Hepatocyte (in vitro differentiated cells): ENCODE results near the gene TOMM22. TPM values are rescaled to one million over a fixed set of nuclear protein-coding genes. Genes with fewer than 3 reads are reported as not detected.
A peak's percentile ranks its signal among the peaks of the same experiment; 100 is the strongest.

Source experiments
- DNase-seq: peaks from one replicate; pipeline ENCODE4 v3.0.0-alpha.2; 2016; ENCODE audit warnings: low spot score
- H2AFZ ChIP-seq: fragments of 200-600 bp; sonication (generic); 2 replicates; pipeline ENCODE4 v1.6.0; 2016; ENCODE audit warnings: antibody characterized with exemption, mild to moderate bottlenecking
- H3K27ac ChIP-seq: fragments of 200-600 bp; sonication (generic); 2 replicates; pipeline ENCODE4 v1.5.1; 2016; ENCODE audit warnings: mild to moderate bottlenecking
- H3K27me3 ChIP-seq: fragments of 200-600 bp; sonication (generic); 2 replicates; pipeline ENCODE4 v1.6.1; 2016
- H3K36me3 ChIP-seq: fragments of 200-600 bp; sonication (generic); replicated peaks from 2 replicates; pipeline ENCODE4 v1.5.1; 2016; ENCODE audit warnings: low read depth; ENCODE audit not compliant: insufficient read depth
- H3K4me1 ChIP-seq: fragments of 200-600 bp; sonication (generic); 2 replicates; pipeline ENCODE4 v1.5.1; 2016; ENCODE audit warnings: mild to moderate bottlenecking, moderate library complexity; ENCODE audit not compliant: insufficient read depth
- H3K4me2 ChIP-seq: fragments of 200-600 bp; sonication (generic); 2 replicates; pipeline ENCODE4 v1.6.0; 2016
- H3K4me3 ChIP-seq: fragments of 200-600 bp; sonication (generic); 2 replicates; pipeline ENCODE4 v1.5.1; 2016; ENCODE audit warnings: mild to moderate bottlenecking
- H3K79me2 ChIP-seq: fragments of 200-600 bp; sonication (generic); 2 replicates; pipeline ENCODE4 v1.6.0; 2017; ENCODE audit warnings: mild to moderate bottlenecking
- H3K9me2 ChIP-seq: fragments of 200-600 bp; sonication (generic); replicated peaks from 2 replicates; pipeline ENCODE4 v1.6.0; 2017; ENCODE audit warnings: mild to moderate bottlenecking; ENCODE audit not compliant: insufficient read depth
- H3K9me3 ChIP-seq: fragments of 200-600 bp; sonication (generic); 2 replicates; pipeline ENCODE4 v1.5.1; 2016; ENCODE audit warnings: low read depth, mild to moderate bottlenecking
- H4K20me1 ChIP-seq: fragments of 200-600 bp; sonication (generic); 2 replicates; pipeline ENCODE4 v1.6.0; 2016; ENCODE audit warnings: mild to moderate bottlenecking; ENCODE audit not compliant: insufficient read depth, poor library complexity, severe bottlenecking
- EZH2 ChIP-seq: fragments of 200-600 bp; sonication (generic); IDR thresholded peaks from 2 replicates; pipeline ENCODE4 v1.6.1; 2016; ENCODE audit warnings: antibody characterized with exemption, mild to moderate bottlenecking, borderline replicate concordance
- EZH2phosphoT487 ChIP-seq: fragments of 200-600 bp; sonication (generic); IDR thresholded peaks from one replicate; pipeline ENCODE4 v1.6.1; 2018; ENCODE audit warnings: antibody characterized with exemption, mild to moderate bottlenecking, low read depth, moderate library complexity; ENCODE audit not compliant: unreplicated experiment, severe bottlenecking
- WGBS: methylation state at CpG from one replicate; pipeline ENCODE4 v1.1.6; 2016; ENCODE audit warnings: low lambda C conversion rate; ENCODE audit errors: missing lambda C conversion rate; 5-methylcytosine and 5-hydroxymethylcytosine counted together
- polyA plus RNA-seq: library from polyadenylated mRNA; unstranded; fragments of >200 nt; fragmentation: Nextera tagmentation; extraction: Ambion mirVana; gene quantifications from 2 replicates; pipeline ENCODE4 v1.2.1, GENCODE V29; 2016
- total RNA-seq: library from RNA; depleted of rRNA; stranded (reverse); fragments of >200 nt; gene quantifications from 2 replicates; pipeline ENCODE4 v1.2.3, GENCODE V29; 2014
- TF ChIP-seq, protein P1 (sequence below): fragments of 200-600 bp; sonication (generic); IDR thresholded peaks from 2 replicates; pipeline ENCODE4 v1.5.1; 2016; ENCODE audit warnings: antibody characterized with exemption, mild to moderate bottlenecking; ENCODE audit not compliant: poor library complexity

The TOMM22 gene
- total and polyA plus RNA-seq, 2 experiments from 2014 or later = 57.7 to 80.3 TPM

DNA sequence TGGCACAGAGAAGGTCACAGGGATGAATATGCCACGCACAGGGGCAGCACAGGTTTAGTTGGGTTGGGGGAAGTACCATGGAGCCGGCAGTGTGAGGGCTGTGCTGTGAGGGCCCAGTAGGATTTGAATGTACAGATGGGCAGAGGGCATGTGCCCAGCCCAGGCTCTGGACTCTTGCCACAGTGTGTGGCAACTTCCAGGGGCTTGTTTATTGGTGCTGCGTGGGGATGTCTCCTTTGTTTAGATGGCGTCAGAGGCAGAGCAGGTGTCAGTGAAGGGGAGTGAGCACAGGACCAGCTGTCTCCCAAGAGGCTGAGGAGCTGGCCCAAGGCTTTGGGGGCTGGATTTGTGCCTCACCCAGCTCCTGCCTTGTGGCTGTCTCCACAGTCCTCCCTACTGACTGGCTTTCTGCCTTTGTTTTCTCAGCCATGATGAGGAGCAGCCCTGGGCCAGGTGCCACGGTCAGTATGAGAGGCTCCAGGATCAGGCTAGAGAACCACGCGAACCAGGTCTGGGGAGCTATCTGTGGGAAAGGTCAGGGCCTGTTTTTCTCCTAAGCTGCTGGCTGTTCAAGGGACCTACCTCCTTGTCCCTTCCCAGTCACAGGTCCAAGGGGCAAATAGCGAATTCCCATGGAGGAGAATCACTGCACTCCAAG, 52.1 kb downstream of the TOMM22 start:
- Histone ChIP-seq H3K27me3 (no peaks in the 10 kb centered on the region), H3K9me3 (no peaks in the 10 kb centered on the region), H3K9me2 (no peaks in the 10 kb centered on the region), H3K4me3 (no peak overlapping the region), H3K4me1 (no peaks in the 10 kb centered on the region), H2AFZ (no peak overlapping the region), H3K27ac (peak overlapping the region; percentile 81), H3K79me2 (no peaks in the 10 kb centered on the region), H3K36me3 (no peaks in the 10 kb centered on the region), H4K20me1 (no peaks in the 10 kb centered on the region), H3K4me2 (no peak overlapping the region)
- TF ChIP-seq EZH2phosphoT487 (no peak), EZH2 (no peak)
- TF ChIP-seq, protein P1, sequence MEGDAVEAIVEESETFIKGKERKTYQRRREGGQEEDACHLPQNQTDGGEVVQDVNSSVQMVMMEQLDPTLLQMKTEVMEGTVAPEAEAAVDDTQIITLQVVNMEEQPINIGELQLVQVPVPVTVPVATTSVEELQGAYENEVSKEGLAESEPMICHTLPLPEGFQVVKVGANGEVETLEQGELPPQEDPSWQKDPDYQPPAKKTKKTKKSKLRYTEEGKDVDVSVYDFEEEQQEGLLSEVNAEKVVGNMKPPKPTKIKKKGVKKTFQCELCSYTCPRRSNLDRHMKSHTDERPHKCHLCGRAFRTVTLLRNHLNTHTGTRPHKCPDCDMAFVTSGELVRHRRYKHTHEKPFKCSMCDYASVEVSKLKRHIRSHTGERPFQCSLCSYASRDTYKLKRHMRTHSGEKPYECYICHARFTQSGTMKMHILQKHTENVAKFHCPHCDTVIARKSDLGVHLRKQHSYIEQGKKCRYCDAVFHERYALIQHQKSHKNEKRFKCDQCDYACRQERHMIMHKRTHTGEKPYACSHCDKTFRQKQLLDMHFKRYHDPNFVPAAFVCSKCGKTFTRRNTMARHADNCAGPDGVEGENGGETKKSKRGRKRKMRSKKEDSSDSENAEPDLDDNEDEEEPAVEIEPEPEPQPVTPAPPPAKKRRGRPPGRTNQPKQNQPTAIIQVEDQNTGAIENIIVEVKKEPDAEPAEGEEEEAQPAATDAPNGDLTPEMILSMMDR = no peak
- WGBS = 82% methylated on average over 8 of the region's 8 CpGs
- peak; percentile 28 for DNase-seq

DNA sequence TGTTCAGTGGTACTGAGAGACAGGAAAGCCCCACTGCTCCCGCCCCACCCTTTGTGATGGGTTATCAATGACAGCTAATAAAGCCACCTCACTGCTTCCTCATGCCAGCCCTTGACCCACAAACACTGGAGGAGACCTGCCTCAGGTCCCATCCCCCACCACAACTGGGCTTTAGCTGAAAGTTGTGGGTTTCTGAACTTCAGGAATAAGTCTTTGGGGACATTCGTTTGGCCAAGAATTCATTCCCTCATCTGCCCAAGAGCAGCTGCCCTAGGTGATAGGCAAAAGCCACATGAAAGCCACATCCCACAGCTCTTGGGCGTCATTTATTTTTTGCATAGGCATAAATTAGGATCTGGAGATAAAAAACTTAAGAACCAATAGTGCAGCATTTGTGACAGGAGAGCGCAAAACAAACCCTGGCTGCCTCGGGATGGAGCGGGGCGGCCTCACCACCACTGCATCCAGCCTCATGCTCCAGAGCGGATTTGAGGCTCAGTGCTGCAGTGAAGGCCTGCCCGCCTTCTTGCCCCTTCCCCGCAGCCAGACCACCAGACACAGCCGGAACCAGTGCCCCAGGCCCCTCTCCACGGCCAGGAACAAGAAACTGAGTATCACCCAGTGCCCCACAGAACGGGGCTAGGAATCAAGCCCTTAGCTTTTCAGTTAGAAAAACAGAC, 52.8 kb downstream of the TOMM22 start:
- Histone ChIP-seq H3K36me3 (no peaks in the 10 kb centered on the region), H3K9me3 (no peaks in the 10 kb centered on the region), H3K27ac (peak overlapping the region; percentile 81), H4K20me1 (no peaks in the 10 kb centered on the region), H2AFZ (no peak overlapping the region), H3K9me2 (no peaks in the 10 kb centered on the region), H3K79me2 (no peaks in the 10 kb centered on the region), H3K27me3 (no peaks in the 10 kb centered on the region), H3K4me2 (no peak overlapping the region), H3K4me3 (no peak overlapping the region), H3K4me1 (no peaks in the 10 kb centered on the region)
- TF ChIP-seq, protein P1 = no peak
- no peak for TF ChIP-seq EZH2phosphoT487
- no peak for TF ChIP-seq EZH2
- WGBS = 96% methylated on average over 13 of the region's 13 CpGs
- DNase-seq = no peak

Other genes with a start within 250 kb of the TOMM22 start
- 0.24 and 0.50 TPM in 2 replicates for gene KCNJ4, start 226.8 kb upstream of the TOMM22 start, total RNA-seq
- 0.08 and 0.30 TPM in 2 replicates for gene KCNJ4, start 226.8 kb upstream of the TOMM22 start, polyA plus RNA-seq
- 92.4 and 98.9 TPM in 2 replicates for gene KDELR3, start 213.9 kb upstream of the TOMM22 start, total RNA-seq
- 169 and 171 TPM in 2 replicates for gene KDELR3, start 213.9 kb upstream of the TOMM22 start, polyA plus RNA-seq
- gene DDX17, start 175.6 kb upstream of the TOMM22 start, total RNA-seq = 432 and 433 TPM in 2 replicates
- 42.3 and 50.1 TPM in 2 replicates for gene DDX17, start 175.6 kb upstream of the TOMM22 start, polyA plus RNA-seq
- gene DMC1, start 111.8 kb upstream of the TOMM22 start, total RNA-seq = 0.80 and 3.0 TPM in 2 replicates
- gene DMC1, start 111.8 kb upstream of the TOMM22 start, polyA plus RNA-seq = 0.21 and 0.74 TPM in 2 replicates
- 1.1 and 2.9 TPM in 2 replicates for gene FAM227A, start 25.6 kb upstream of the TOMM22 start, total RNA-seq
- gene FAM227A, start 25.6 kb upstream of the TOMM22 start, polyA plus RNA-seq = 0.51 and 2.3 TPM in 2 replicates
- gene CBY1, start 25.3 kb upstream of the TOMM22 start, total RNA-seq = 19.7 and 20.5 TPM in 2 replicates
- gene CBY1, start 25.3 kb upstream of the TOMM22 start, polyA plus RNA-seq = 35.8 and 39.4 TPM in 2 replicates
- 76.0 and 104 TPM in 2 replicates for gene JOSD1, start 19.0 kb downstream of the TOMM22 start, total RNA-seq
- gene JOSD1, start 19.0 kb downstream of the TOMM22 start, polyA plus RNA-seq = 15.8 and 18.6 TPM in 2 replicates
- 26.0 and 36.8 TPM in 2 replicates for gene GTPBP1, start 24.0 kb downstream of the TOMM22 start, total RNA-seq
- gene GTPBP1, start 24.0 kb downstream of the TOMM22 start, polyA plus RNA-seq = 28.6 and 30.8 TPM in 2 replicates
- gene SUN2, start 74.0 kb downstream of the TOMM22 start, total RNA-seq = 52.4 and 56.1 TPM in 2 replicates
- gene SUN2, start 74.0 kb downstream of the TOMM22 start, polyA plus RNA-seq = 55.9 and 70.8 TPM in 2 replicates
- 11.9 and 15.5 TPM in 2 replicates for gene DNAL4, start 112.2 kb downstream of the TOMM22 start, total RNA-seq
- 19.3 and 21.5 TPM in 2 replicates for gene DNAL4, start 112.2 kb downstream of the TOMM22 start, polyA plus RNA-seq
- 3.1 and 3.8 TPM in 2 replicates for gene NPTXR, start 162.1 kb downstream of the TOMM22 start, total RNA-seq
- 3.3 TPM in 2 replicates for gene NPTXR, start 162.1 kb downstream of the TOMM22 start, polyA plus RNA-seq
- 30.7 and 42.9 TPM in 2 replicates for gene CBX6, start 190.3 kb downstream of the TOMM22 start, total RNA-seq
- gene CBX6, start 190.3 kb downstream of the TOMM22 start, polyA plus RNA-seq = 40.6 and 45.4 TPM in 2 replicates